GM23338 (cell line): Measurements from ENCODE around the gene COMP. TPM values are rescaled to one million over a fixed set of nuclear protein-coding genes. Genes with fewer than 3 reads are reported as not detected.

ENCODE experiments used
- ATAC-seq: fragments of 200-7000 bp; cut with Tn5 transposase; 3 replicates; pipeline ENCODE4 v1.9.1; 2020
- DNase-seq: peaks from one replicate; pipeline ENCODE4 v3.0.0-alpha.2; 2015; ENCODE audit warnings: low spot score
- H2AFZ ChIP-seq: fragments of 200-600 bp; sonication (generic); 2 replicates; pipeline ENCODE4 v1.8.0; 2016; ENCODE audit warnings: antibody characterized with exemption, mild to moderate bottlenecking, moderate library complexity
- H3F3A ChIP-seq: fragments of 200-600 bp; sonication (generic); replicated peaks from 2 replicates; pipeline ENCODE4 v1.8.0; 2017; ENCODE audit warnings: antibody characterized with exemption, mixed run types, low read depth
- H3K27ac ChIP-seq: fragments of 200-600 bp; sonication (generic); 2 replicates; pipeline ENCODE4 v1.6.1; 2016; ENCODE audit warnings: low read depth
- H3K27me3 ChIP-seq: fragments of 200-600 bp; sonication (generic); 2 replicates; pipeline ENCODE4 v1.8.0; 2016; ENCODE audit warnings: mild to moderate bottlenecking, mixed run types, moderate library complexity; ENCODE audit not compliant: insufficient read depth
- H3K36me3 ChIP-seq: fragments of 200-600 bp; sonication (generic); 2 replicates; pipeline ENCODE4 v1.8.0; 2016; ENCODE audit warnings: mild to moderate bottlenecking; ENCODE audit not compliant: insufficient read depth
- H3K4me1 ChIP-seq: fragments of 200-600 bp; sonication (generic); 2 replicates; pipeline ENCODE4 v1.8.0; 2016; ENCODE audit warnings: mild to moderate bottlenecking, moderate library complexity; ENCODE audit not compliant: insufficient read depth
- H3K4me2 ChIP-seq: fragments of 200-600 bp; sonication (generic); 2 replicates; pipeline ENCODE4 v1.7.1; 2017; ENCODE audit warnings: mixed run types
- H3K4me3 ChIP-seq: fragments of 200-600 bp; sonication (generic); 2 replicates; pipeline ENCODE4 v1.6.1; 2016; ENCODE audit warnings: mixed run types
- H3K79me2 ChIP-seq: fragments of 200-600 bp; sonication (generic); replicated peaks from 2 replicates; pipeline ENCODE4 v1.8.0; 2017; ENCODE audit warnings: mild to moderate bottlenecking; ENCODE audit not compliant: insufficient read depth
- H3K9me2 ChIP-seq: fragments of 200-600 bp; sonication (generic); 2 replicates; pipeline ENCODE4 v1.8.0; 2017; ENCODE audit not compliant: insufficient read depth
- H4K20me1 ChIP-seq: fragments of 200-600 bp; sonication (generic); replicated peaks from 2 replicates; pipeline ENCODE4 v1.8.0; 2017; ENCODE audit warnings: mild to moderate bottlenecking; ENCODE audit not compliant: insufficient read depth
- H3K27ac Mint-ChIP-seq: 2 replicates; pipeline ENCODE4 v1.8.0; 2020; ENCODE audit warnings: inconsistent platforms, mild to moderate bottlenecking, moderate library complexity, mixed read lengths
- H3K27me3 Mint-ChIP-seq: 3 replicates; pipeline ENCODE4 v1.8.0; 2022; ENCODE audit warnings: low read depth, mild to moderate bottlenecking, moderate library complexity, mixed read lengths, inconsistent platforms; ENCODE audit not compliant: insufficient read depth, poor library complexity
- H3K36me3 Mint-ChIP-seq: 3 replicates; pipeline ENCODE4 v1.8.0; 2021; ENCODE audit warnings: low read depth, mild to moderate bottlenecking, inconsistent platforms, moderate library complexity, mixed read lengths
- H3K4me1 Mint-ChIP-seq: 3 replicates; pipeline ENCODE4 v1.8.0; 2020; ENCODE audit warnings: mild to moderate bottlenecking, inconsistent platforms, mixed read lengths
- H3K4me3 Mint-ChIP-seq: 3 replicates; pipeline ENCODE4 v1.8.0; 2021; ENCODE audit warnings: moderate library complexity, mild to moderate bottlenecking, inconsistent platforms, mixed read lengths
- H3K9me3 Mint-ChIP-seq: 3 replicates; pipeline ENCODE4 v1.8.0; 2020; ENCODE audit warnings: moderate library complexity, mild to moderate bottlenecking, inconsistent platforms, mixed read lengths
- CREB1 ChIP-seq: fragments of 250-450 bp; sonication (Bioruptor Pico); IDR thresholded peaks from 2 replicates; pipeline ENCODE4 v1.5.0; 2020; ENCODE audit warnings: low read depth, mild to moderate bottlenecking, moderate library complexity
- CTCF ChIP-seq, 2 experiments: fragments of 200-600 bp in 1 of 2; sonication (generic) in 1 of 2; conservative IDR thresholded peaks; 2 replicates each; pipeline versions ENCODE4 v1.5.1 to v1.6.1; 2016 to 2017; ENCODE audit warnings: antibody characterized with exemption in 2 of 2, low read depth in 2 of 2, mild to moderate bottlenecking in 2 of 2, moderate library complexity in 1 of 2
- ETS1 ChIP-seq: IDR thresholded peaks from 2 replicates; pipeline ENCODE4 v1.6.1; 2016; ENCODE audit warnings: antibody characterized with exemption
- EZH2 ChIP-seq: fragments of 200-600 bp; sonication (generic); IDR thresholded peaks from one replicate; pipeline ENCODE4 v1.8.0; 2017; ENCODE audit warnings: antibody characterized with exemption, mild to moderate bottlenecking, low read depth; ENCODE audit not compliant: unreplicated experiment
- EZH2phosphoT487 ChIP-seq: fragments of 200-600 bp; sonication (generic); IDR thresholded peaks from one replicate; pipeline ENCODE4 v1.8.1; 2018; ENCODE audit warnings: antibody characterized with exemption; ENCODE audit not compliant: unreplicated experiment
- JUNB ChIP-seq: IDR thresholded peaks from one replicate; pipeline ENCODE4 v1.6.1; 2016; ENCODE audit warnings: antibody characterized with exemption; ENCODE audit not compliant: unreplicated experiment
- NANOG ChIP-seq: IDR thresholded peaks from 2 replicates; pipeline ENCODE4 v1.6.1; 2016; ENCODE audit warnings: antibody characterized with exemption, borderline replicate concordance
- POLR2AphosphoS5 ChIP-seq: IDR thresholded peaks from 2 replicates; pipeline ENCODE4 v1.6.1; 2016; ENCODE audit warnings: antibody characterized with exemption, low read depth
- REST ChIP-seq: IDR thresholded peaks from one replicate; pipeline ENCODE4 v1.6.1; 2018; ENCODE audit warnings: antibody characterized with exemption; ENCODE audit not compliant: unreplicated experiment
- STAT1 ChIP-seq: IDR thresholded peaks from one replicate; pipeline ENCODE4 v1.6.1; 2016; ENCODE audit warnings: antibody characterized with exemption; ENCODE audit not compliant: unreplicated experiment
- ZNF114 ChIP-seq: fragments of 250-450 bp; sonication (Bioruptor Pico); IDR thresholded peaks from 2 replicates; pipeline ENCODE4 v1.5.0; 2020; ENCODE audit warnings: mild to moderate bottlenecking, moderate library complexity
- ZNF331 ChIP-seq: fragments of 250-450 bp; sonication (Bioruptor Pico); IDR thresholded peaks from 2 replicates; pipeline ENCODE4 v1.5.0; 2020; ENCODE audit warnings: low read depth, mild to moderate bottlenecking, moderate library complexity
- ZNF462 ChIP-seq: fragments of 250-450 bp; sonication (Bioruptor Pico); IDR thresholded peaks from 2 replicates; pipeline ENCODE4 v1.5.0; 2020; ENCODE audit warnings: mild to moderate bottlenecking, moderate library complexity
- polyA plus RNA-seq: library from polyadenylated mRNA; unstranded; fragments of >200 nt; fragmentation: Nextera tagmentation; extraction: Ambion mirVana; gene quantifications from 2 replicates; pipeline ENCODE4 v1.2.1, GENCODE V29; 2016
- total RNA-seq: library from RNA; depleted of rRNA; stranded (reverse); fragments of >200 nt; shearing (Covaris generic); gene quantifications from 2 replicates; pipeline ENCODE4 v1.2.3, GENCODE V29; 2014

Gene COMP
- total and polyA plus RNA-seq, 2 experiments from 2014 or later, result 0.58 to 0.63 TPM

GRCh38 chr19:18754501-18754900, 36.6 kb downstream of the COMP start:
- Histone ChIP-seq H3K27ac (no peak overlapping the region), H2AFZ (no peak overlapping the region), H3K9me2 (no peaks in the 10 kb centered on the region), H4K20me1 (peaks cover 5% of the 10 kb centered on the region), H3K4me1 (no peaks in the 10 kb centered on the region), H3K79me2 (no peaks in the 10 kb centered on the region), H3K27me3 (no peaks in the 10 kb centered on the region), H3K4me2 (no peak overlapping the region), H3K4me3 (no peak overlapping the region), H3K36me3 (no peaks in the 10 kb centered on the region), H3F3A (no peaks in the 10 kb centered on the region)
- Mint-ChIP-seq H3K36me3 (peaks cover 18% of the 10 kb centered on the region), H3K27ac (no peak overlapping the region), H3K9me3 (no peaks in the 10 kb centered on the region), H3K27me3 (peaks cover 12% of the 10 kb centered on the region), H3K4me1 (peaks cover 8% of the 10 kb centered on the region), H3K4me3 (no peak overlapping the region)
- DNase-seq (no peak), ATAC-seq (no peak)
- no peak for TF ChIP-seq EZH2
- no peak for TF ChIP-seq CREB1 (CRISPR knock-in tag)
- TF ChIP-seq ETS1, result no peak
- no peak for TF ChIP-seq STAT1
- TF ChIP-seq ZNF331, result no peak
- TF ChIP-seq NANOG, result no peak
- no peak for TF ChIP-seq ZNF462 (CRISPR knock-in tag)
- TF ChIP-seq JUNB, result no peak
- TF ChIP-seq EZH2phosphoT487, result no peak
- TF ChIP-seq CTCF (conservative IDR thresholded peaks at IDR 0.05; ENCODE audit: low read depth in 2 of 2), result no peak
- no peak for TF ChIP-seq REST
- TF ChIP-seq POLR2AphosphoS5, result no peak
- TF ChIP-seq ZNF114 (CRISPR knock-in tag), result no peak
